GM19351 (cell line): ENCODE results near the gene HLF.

Experiments
- ATAC-seq: cut with Tn5 transposase; IDR thresholded peaks from one replicate; pipeline ENCODE4 v1.9.1; 2021; ENCODE audit warnings: mild to moderate bottlenecking, moderate library complexity; ENCODE audit not compliant: unreplicated experiment

Gene HLF

DNA sequence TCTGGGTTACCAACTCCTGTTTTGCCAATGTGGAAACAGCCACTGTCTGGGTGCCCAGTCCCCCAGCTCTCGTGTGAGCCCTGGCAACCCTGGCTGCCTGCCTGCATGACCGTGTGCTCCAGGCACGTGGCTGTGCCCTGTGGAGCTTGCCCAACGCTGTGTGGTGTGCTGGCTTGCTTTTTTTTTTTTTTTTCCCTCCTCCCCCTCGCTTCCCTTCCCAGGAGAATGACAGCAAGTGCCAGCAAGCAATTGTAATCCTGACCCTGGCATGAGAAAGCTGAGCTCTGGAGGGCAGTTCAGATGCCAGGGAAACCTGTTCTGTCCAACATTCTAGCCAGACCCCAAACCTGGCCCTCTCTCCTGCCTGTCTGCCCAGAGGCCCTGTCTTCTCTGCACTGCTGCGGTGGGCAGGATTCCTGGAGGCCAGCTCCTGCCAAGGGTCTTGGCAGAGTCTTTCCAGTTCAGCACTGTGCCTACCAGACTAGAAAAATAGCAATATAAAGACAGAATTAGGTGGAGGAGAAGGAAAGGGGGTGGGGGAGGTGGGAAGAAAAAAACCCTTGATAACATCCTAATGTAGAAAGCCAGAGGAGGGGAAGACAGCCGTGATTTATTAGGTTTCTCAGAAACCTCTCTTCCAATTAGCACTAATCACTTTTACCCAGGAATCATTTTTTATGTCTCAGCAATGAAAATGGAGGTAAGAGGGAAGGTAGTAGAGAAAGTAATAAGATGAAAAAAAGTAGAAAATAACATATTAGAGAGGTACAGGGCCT is 9.0 kb downstream of the HLF start:
- no peak for ATAC-seq

DNA sequence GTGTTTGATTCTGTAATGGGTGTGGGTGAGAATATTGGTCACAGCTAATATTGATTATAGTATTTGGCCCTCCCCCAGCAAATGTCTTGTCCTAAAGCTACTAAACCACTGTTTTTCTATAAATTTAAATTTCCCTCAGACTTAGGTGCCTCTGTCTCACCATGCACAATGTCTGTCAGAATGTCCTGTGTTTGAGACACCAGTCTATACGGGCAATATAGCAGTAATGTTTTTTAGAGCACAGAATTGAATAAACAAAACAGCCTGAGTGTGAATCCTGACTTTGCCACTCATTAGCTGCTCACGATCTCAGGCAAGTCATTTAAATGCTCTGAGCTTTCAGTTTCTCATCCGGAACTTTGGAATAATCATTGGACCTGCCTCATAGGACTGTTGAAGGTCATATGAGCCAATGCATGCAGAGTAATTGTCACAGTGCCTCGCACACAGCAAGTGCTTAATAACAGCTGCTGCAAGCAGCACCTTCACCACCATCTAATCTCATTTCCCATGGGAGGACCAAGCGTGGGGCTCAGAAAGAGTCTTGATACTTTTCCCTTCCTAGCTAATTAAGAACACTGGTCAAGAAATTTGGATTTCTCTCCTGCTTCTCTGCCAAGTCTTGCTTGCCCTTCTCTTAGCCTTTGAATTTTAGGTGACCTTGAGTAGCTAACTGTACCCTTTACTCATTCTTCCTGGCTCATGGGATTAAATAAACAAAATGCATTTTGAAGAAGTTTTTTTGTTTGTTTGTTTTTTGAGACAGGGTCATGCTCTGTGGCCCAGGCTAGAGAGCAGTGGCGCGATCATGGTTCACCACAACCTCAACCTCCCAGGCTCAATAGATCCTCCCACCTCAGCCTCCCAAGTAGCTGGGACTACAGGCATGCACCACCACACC is 9.8 kb downstream of the HLF start:
- ATAC-seq: no peak

DNA sequence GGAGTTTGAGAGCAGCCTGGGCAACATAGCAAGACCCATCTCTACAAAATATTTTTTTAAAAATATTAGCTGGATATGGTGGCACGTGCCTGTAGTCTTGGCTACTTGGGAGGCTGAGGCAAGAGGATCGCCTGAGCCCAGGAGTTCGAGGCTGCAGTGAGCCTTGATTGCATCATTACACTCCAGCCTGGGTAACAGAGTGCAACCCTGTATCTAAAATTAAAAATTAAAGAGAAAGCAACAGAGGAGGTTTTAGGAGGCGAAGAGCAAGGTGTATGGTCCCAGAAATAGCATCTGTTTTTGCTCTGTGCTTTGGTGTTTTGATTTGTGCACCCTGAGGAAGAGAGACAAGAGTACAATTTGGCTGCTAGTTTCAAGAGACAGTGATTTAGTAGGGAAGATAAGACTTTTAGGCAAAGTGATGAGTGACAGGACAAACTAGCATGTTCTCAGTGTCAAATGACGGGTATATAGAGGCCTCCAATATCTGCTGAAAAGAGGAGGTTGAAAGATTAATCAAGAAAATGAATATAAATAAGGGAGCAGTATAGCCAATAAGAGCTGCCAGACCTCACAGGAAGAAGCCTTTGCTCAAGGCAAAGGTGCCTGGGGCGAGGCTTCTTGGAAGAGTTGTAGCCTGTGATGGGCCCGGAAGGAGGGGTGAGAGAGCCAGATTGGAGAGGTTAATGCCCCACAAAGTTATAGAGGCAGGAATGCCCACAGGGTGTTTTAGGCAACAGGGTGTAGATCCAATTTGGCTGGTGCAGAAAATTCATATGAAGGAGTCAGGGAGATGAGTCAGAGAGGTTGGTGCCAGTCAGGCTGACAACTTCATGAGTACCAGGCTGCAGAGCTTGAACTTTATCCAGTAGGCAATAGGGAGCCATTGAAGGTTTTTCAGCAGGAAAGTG is 11.4 kb downstream of the HLF start:
- no peak for ATAC-seq

DNA sequence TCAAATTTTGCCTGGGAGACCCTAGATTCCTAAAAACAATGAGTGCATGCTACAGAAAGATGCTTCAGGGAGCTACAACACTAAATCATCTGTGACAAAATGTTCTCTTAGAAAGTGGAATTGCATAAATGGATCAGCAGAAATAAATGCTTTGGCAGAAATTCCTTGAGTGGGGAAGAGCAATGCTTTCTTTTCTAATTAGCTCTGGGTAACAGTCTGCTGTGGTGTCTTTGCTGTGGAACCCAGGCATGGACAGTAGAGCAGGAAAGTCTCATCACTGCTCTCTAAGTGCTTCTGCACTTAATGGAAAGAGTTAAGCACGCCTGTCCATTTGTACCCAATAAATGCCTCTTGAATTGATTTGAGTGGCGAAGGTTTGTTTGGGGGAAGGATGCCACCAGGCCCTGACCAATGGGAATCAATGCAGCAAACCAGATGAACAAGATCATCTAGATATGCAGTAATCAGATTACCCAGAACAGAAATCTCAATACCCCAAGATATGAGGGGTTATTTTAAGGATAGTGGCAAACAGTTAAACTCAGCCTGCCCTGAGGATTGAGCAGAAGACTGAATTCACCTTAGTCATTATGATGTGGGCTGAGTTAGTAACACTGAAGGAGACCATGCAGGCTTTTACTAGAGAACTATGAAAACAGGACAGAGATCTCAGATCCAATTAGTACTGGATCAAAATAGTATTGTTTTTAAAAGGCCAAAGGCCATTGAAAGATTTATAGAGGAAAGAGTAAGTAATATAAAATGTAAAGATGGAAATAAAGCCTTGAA is 13.6 kb downstream of the HLF start:
- ATAC-seq: no peak

DNA sequence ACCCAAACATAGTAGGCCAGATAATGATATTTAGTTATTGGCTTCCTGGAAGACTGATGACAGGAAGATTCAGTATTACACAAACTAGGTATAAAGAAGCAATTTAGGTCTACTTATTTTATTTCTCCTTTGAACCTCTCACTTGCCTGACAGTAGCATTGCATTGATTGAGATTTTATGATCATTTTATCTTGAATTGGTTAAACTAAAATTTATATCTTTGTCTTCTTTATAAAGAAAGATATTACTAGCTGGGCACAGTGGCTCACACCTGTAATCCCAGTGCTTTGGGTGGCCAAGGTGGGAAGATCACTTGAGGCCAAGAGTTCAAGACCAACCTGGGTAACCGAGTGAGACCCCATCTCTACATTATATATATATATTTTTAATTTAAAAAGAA is 14.4 kb downstream of the HLF start:
- no peak for ATAC-seq

DNA sequence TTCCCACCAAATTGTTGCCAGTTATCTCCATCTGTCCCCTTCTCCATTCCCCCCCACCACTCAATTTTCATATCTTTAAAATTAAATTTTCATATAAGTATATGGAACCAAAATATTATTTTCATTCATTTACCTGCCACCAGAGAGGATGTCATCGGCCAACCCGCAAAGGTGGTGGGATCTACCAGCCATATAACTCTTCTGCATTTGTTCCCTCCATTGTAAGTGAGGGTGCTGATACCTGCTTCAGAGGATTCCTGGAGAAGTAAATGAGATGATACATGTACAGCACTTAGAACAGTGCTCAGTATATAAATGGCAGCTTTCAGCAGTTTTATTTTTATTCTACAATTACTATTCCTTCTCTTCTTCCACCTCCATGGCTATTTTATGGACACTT is 15.0 kb downstream of the HLF start:
- ATAC-seq: no peak

DNA sequence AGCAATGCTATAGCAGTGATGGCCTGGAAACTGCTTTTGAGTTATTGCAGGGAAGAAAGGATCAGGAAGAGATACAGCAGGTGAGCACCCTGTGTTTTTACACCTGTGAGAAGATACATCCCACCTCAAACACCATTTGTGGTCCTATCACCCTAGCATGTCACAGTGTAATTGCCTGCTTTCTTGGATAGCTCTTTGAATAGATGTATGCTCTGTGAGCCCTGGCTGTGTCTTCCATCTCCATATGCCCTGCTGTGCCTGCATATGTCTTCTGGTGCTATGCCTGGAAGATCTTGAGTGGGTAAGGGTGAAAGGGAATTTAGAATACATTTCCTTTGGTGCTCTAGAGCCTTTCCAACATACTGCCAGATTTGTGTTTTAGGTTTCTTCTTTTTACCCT is 15.5 kb downstream of the HLF start:
- ATAC-seq: no peak

DNA sequence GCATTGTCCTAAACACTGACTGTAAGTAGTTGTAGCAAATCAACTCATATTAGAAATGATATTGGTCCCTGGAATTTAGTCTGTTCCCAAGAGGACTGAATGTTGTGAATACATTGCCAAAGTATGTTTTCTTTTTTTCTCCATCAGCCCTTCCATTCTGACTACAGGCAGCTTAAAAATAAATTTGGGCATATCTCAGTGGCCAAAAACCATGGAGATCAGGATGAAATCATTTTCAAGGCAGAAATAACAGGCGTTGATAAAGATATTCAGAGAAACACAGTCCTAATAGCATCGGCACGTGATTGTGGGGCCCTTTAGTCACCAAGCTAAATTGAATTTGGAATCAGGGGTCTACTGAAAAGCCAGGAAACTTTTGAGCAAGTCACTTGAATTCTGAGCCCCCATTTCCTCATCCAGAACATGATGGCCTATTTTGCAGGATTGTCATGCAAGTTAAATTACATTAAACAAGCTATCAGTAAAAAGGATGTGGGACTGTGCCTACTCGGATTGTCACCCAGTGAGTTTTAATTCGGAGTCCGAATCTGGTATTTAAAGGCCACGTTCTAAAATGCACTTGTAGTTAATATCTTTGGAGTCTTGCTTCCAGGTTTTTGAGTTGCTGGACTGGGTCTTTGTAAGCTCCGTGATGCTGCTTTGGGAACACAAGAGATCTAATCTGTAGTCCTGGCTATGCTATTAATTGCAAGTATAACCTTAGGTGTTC is 17.1 kb downstream of the HLF start:
- ATAC-seq: no peak

DNA sequence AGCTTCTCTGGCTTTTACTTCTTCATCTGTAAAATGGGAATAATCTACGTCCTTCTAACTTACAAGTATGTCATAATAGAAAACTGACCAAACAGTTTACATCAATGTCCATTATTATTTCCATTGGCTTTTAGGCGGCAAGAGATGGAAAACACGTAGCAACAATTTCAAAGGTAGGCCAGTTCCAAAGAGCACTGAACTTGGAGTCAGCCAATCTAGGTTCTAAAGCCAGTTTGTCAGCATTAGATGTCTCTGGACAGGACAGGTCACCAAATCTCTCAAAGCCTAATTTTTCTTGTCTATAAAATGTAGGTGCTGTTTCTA is 17.6 kb downstream of the HLF start:
- ATAC-seq: no peak

DNA sequence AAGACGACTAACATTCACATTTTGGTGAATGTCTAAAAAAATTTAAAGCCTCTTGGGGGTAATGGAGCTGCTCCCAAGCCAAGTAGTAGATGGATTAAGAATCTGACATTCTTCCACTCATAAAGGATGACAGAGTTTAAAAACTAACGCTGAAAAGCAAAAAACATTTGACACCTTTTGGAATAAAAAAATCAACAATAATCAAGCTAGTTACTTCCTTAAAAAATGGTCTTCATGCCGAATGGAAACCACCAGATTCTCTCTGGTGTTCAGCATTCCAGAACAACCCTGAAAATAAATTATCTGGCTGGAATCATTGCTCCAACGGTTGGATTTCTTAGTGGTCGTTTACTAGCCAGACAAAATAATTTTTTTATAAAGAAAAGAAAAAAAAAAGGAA is 18.0 kb downstream of the HLF start:
- ATAC-seq: no peak

DNA sequence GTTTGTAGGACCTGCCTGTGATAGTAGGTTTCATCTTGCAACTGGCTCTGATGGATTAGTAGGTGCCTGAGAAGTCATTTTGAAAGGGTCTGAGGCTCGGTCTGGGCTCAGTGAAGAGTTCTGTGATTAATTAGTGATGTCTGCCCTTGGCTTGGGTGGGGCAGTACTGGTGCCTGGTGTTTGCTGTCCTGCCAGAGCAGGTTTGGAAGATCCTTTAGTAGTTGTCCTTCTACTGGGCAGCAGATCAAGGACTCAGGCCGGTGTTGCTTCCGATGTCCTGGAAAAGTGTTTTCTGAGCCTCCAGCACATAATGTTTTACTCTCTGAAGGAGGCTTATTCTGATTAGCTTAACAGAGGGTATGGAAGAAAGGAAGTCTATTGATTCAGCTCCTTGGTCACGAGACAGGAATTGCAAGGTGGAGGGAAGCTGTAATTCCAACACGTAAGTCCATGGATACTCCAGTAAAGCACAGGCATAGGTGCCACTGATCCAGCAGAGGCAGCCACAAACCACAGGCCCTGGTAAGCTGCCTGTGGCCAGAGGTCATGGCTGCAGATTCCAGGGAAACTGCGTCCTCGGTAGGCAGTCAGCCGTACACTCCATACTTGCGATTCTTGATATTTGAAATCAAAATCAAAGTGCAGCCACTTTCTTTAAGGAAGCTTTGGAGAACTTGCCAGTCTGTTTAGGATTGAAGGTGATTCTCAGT is 18.7 kb downstream of the HLF start:
- no peak for ATAC-seq

DNA sequence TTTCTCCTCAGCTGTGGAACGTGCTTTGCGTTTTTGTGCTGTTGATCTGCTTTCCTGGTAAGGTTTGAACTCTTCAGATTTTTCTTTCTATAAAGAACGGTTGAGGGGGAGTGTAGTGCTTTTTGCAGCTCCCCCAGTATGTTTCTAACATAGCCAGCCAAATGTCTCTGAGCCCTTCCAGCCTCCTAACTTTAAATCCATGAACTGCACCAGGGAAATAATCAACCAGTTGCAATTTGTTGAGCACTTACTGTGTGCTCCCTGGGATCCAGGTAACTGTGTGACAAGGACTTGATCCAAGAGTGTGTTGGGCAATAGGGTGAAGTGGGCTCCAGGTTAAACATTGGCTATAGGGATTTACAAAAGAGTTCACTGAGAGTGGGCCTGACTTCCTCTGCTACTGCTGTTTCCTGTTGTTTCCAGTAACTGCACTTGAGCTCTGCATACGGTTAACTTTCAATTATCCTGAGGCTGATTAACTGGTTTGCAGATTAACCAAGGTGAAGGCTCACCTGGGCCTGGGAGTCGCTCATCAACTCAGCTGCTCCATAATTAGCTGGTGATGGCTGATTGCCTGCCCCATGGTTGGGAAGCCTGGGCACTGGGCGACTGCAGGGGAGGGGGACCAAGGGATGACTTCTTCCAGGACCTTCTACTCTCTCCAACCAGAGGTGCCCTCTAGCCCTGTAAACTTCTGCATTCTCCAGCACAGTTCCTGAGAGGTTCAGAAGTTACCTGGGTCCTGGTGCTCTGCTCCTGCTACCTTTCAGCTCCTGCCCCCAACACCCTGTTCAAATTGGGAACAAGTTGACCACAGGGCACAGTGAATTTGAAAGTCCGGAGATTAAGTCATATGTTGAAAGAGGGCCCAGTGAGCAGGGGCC is 19.5 kb downstream of the HLF start:
- no peak for ATAC-seq

DNA sequence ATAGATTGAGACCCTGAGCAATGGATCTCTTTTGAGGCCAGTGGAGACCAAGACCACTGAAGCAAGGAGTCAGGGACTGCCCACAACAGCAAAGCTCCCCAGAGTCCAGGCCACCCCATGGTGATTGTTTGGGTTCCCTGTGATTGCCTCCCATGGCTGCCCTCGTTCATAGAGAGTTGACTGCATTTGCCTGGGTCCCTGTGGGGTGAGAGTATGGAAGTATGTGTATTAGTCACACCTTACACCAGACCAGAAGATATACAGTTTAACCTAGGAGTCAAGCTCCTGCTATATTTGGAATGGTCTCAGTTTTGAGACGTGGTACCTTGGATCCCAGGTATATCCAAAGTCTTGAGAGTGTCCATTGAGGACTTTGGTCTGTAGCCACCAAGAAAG is 20.2 kb downstream of the HLF start:
- no peak for ATAC-seq

DNA sequence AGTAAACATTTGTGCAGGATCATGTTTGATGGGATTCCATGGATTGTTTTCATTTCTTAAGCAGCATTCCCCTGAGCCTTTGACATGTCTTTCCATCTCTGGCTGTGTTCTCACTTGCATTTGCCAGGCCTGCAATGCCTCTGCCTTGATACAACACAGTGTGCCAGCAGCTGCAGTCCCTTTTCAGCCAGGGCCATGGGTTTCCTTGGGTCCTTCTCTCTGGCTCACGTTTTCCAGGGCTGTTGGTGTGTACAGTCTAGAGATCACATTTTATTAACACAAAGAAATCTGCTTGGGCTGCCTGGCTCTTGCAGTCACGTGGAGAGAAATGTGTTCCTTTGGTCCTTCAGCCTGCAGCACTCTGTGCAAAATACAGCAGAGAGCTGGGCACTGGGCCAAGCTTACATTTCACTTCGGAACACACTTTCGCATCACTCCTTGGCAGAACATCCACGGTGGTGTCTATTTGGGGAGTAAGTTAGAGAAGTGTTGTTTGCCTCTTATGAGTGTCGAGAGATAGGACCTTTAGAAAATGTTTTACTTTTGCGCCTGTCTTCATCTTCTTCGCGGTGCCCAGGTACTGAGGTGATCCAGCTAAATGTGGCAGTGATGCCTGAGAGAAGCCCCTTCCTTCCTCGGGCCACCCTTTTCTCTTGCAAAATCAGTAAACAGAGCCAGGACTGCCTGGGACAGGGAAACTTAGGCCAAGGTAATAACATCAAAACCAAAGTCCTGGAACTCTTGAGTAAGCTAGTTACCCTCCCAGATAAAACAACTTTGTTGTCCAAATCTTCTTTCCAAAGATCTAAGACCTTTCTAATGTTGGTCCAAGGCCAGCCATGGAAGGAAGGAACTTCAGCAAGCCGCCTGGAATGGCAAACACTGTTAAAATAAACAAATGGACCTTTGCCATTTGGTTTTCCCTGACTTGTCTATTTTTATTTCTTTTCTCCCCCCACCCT is 20.9 kb downstream of the HLF start:
- no peak for ATAC-seq

DNA sequence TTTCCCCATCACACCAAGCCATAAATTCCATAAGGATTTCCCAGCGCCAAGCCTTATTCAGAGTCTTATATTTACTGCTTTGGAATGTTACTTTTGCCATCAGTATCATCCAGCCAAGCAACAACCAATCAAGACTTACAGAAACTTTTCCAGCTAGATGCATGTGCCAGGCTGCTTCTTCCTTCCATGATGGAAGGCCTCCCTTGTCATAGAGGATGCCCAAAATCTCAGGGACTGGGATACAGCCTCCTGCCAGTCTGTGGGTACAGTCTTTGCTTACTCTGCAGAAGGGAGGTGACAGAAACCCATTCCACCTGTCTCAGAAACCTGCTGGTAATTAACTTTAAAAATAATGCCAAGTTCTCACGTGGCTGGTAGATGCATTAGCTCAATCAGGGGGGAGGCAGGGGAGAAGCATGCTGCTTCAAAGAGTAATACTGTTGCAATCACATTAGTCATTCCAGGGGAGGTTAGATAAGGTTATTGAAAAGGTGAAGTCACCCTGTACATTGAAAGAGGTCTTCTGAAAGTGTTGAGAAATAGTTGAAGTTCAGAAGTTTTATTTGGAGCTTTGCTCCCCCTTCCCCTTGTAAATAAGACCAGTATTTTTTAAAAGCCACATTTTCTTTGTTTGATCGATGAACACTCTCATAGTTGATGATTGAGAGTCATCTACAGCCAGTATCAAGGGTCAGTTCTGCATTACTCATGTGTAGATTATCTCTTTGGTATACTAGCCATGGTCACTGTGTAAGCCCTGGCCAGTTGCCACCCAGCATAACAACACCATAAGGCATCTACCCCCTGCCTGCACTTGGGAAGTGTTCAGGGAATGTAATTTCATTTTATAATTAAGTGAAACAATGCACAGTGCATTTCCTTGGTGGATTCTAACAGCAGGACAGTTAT is 22.2 kb downstream of the HLF start:
- no peak for ATAC-seq
